Activated CD4-positive, alpha-beta memory T cell treated with anti-CD3 and anti-CD28 coated beads, Interleukin-2, amount 10 ng/mL, durations not matched to agents 7 days and 5 days (primary cell): ENCODE results near the gene MFAP4. TPM values are rescaled to one million over a fixed set of nuclear protein-coding genes. Genes with fewer than 3 reads are reported as not detected.

ENCODE experiments used
- CTCF ChIA-PET: fragments of 350-600 bp; sonication (Branson Sonifier 250); formaldehyde crosslinking; loops from one replicate; lab custom pipeline; 2021; ENCODE audit warnings: antibody characterized with exemption, inconsistent platforms; lab: Charles Lee
- POLR2A ChIA-PET: fragments of 350-600 bp; sonication (Branson Sonifier 250); formaldehyde crosslinking; loops from one replicate; lab custom pipeline; 2021; ENCODE audit warnings: antibody characterized with exemption; lab: Charles Lee
- DNase-seq: peaks from one replicate; pipeline ENCODE4 v3.0.0-alpha.2; 2020
- H3K27ac Mint-ChIP-seq: one replicate; pipeline ENCODE4 v1.8.0; 2021; ENCODE audit warnings: mild to moderate bottlenecking, mixed read lengths
- H3K27me3 Mint-ChIP-seq: one replicate; pipeline ENCODE4 v1.8.0; 2021; ENCODE audit warnings: mixed read lengths
- H3K36me3 Mint-ChIP-seq: one replicate; pipeline ENCODE4 v1.8.0; 2021; ENCODE audit warnings: low read depth, mixed read lengths
- H3K4me1 Mint-ChIP-seq: one replicate; pipeline ENCODE4 v1.8.0; 2021; ENCODE audit warnings: mixed read lengths
- H3K4me3 Mint-ChIP-seq: one replicate; pipeline ENCODE4 v1.8.0; 2021; ENCODE audit warnings: mild to moderate bottlenecking, mixed read lengths
- H3K9me3 Mint-ChIP-seq: one replicate; pipeline ENCODE4 v1.8.0; 2021; ENCODE audit warnings: mixed read lengths
- total RNA-seq, 2 experiments: library from RNA; stranded (reverse); gene quantifications; one replicate each; pipeline ENCODE4 v1.2.3, GENCODE V29; 2021

The MFAP4 gene
- total RNA-seq, 2 experiments from 2014 or later: not detected

DNA sequence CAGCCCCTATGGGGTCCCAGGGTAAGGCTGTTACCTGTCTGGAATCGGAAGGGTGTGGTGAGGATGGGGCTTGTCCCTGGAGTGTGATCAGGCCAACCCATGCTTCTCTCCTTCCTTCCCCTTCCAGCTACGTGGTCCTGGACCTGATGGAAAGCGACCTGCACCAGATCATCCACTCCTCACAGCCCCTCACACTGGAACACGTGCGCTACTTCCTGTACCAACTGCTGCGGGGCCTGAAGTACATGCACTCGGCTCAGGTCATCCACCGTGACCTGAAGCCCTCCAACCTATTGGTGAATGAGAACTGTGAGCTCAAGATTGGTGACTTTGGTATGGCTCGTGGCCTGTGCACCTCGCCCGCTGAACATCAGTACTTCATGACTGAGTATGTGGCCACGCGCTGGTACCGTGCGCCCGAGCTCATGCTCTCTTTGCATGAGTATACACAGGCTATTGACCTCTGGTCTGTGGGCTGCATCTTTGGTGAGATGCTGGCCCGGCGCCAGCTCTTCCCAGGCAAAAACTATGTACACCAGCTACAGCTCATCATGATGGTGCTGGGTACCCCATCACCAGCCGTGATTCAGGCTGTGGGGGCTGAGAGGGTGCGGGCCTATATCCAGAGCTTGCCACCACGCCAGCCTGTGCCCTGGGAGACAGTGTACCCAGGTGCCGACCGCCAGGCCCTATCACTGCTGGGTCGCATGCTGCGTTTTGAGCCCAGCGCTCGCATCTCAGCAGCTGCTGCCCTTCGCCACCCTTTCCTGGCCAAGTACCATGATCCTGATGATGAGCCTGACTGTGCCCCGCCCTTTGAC is 6.3 kb downstream of the MFAP4 start:
- H3K36me3 Mint-ChIP-seq: peaks cover 45% of the 10 kb centered on the region
- H3K4me3 Mint-ChIP-seq: no peak overlapping the region
- POLR2A ChIA-PET: no interaction called here

DNA sequence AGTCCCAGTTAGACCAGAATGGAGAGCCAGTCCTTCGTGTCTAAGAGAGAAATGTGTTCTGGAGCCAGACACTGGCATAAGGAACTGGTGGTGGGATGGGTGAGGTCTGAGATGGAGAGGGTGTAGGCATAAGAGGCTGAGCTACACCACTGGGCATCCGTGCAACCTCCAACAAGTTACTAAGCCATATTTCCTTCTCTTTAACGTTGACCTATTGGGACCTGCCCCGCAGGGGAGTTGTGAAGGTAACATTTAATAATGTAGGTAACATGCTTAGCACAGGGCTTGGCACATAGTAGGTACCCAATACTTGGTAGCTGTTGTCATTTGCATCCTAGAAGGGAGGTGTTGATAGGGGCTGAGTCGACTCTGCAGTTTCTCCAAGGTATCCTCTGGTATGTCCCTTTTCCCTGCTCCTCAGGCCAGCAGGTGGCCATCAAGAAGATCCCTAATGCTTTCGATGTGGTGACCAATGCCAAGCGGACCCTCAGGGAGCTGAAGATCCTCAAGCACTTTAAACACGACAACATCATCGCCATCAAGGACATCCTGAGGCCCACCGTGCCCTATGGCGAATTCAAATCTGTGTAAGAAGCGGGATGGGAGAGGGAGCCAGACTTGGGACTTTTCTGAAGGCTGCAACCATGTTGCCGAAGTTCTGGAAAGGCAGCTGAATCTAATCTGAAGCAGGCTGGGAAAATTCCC is 7.5 kb downstream of the MFAP4 start:
- Mint-ChIP-seq H3K27ac (peak overlapping the region; percentile 51), H3K36me3 (peaks cover 40% of the 10 kb centered on the region)
- POLR2A ChIA-PET: interaction anchor here (2.5 to 3.3 kb wide), 2 partner anchors 10 to 17 kb away, joined by 27 to 50 read pairs; partner anchors contain the start of gene B9D1

More for the DNA sequence above, 6.3 kb downstream of the MFAP4 start:
- DNase-seq: no peak
- Mint-ChIP-seq H3K27ac (peak overlapping the region; percentile 5), H3K4me1 (peaks cover 27% of the 10 kb centered on the region), H3K9me3 (no peaks in the 10 kb centered on the region), H3K27me3 (no peaks in the 10 kb centered on the region)
- CTCF ChIA-PET: interaction anchor here (0.8 to 2.4 kb wide), 2 partner anchors 12 to 18 kb away, joined by 4 to 5 read pairs; partner anchors contain the start of gene B9D1

DNA sequence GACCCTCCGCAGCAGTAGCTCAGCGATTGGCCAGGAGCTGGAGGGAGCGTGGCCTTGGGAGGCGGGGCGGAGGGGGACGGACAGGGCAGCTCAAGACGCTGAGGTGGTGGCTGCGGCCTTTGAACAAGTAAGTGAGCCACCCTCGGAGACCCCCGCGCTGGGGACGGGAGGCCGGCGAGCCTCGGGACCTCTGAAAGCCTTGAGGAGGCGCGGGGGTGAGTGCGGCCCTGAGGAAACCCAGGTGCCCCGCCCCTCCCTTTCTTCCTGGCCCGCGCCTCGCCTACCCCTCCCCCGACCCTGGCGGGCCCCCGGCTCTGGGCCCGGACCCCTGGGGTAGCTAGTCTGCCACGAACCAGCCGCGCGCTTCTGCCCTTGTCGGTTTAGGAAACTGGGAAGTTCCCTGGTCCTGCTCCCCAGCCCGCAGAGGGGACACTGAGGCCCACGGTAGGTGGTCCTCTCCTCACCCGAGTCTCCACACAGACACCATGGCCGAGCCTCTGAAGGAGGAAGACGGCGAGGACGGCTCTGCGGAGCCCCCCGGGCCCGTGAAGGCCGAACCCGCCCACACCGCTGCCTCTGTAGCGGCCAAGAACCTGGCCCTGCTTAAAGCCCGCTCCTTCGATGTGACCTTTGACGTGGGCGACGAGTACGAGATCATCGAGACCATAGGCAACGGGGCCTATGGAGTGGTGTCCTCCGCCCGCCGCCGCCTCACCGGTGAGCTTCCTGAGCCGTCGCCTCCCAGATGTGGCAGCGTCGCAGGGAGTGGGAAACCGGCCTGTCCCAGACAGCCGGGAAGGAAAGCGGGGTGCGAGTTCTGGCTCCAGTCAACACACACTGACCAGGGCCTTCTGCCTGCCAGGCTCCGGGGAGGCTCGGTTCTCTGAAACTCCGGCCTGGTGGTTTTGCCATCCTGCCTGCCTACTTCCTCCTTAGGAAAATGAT is 8.3 kb downstream of the MFAP4 start, which contains the start of gene MAPK7:
Gene MAPK7, plus strand, starts transcription at position 83 of the 945 bp plus-strand sequence. Its CDS starts 403 bp downstream, at position 486.
- H3K4me3 Mint-ChIP-seq: peak within 1 kb of the TSS; percentile 92
- no peak for DNase-seq
- H3K27ac Mint-ChIP-seq: peak within 1 kb of the TSS; percentile 98
- POLR2A ChIA-PET: interaction anchor here (0.7 to 3.3 kb wide), 17 partner anchors 8 to 1665 kb away, joined by 3 to 50 read pairs (median 4); partner anchors contain the start of genes AKAP10, ALDH3A2, B9D1 and MFAP4
- H3K4me1 Mint-ChIP-seq: peaks cover 39% of the 10 kb centered on the region
- no peaks in the 10 kb centered on the region for H3K27me3 Mint-ChIP-seq
- H3K9me3 Mint-ChIP-seq: no peaks in the 10 kb centered on the region
- peaks cover 36% of the 10 kb centered on the region for H3K36me3 Mint-ChIP-seq
- CTCF ChIA-PET: interaction anchor here (0.7 to 3.1 kb wide), 14 partner anchors 8 to 432 kb away, joined by 3 to 71 read pairs (median 5); partner anchors contain the start of genes ALDH3A2, B9D1 and MFAP4

More for the DNA sequence above, 7.5 kb downstream of the MFAP4 start:
- CTCF ChIA-PET: interaction anchor here (2.4 to 3.1 kb wide), 2 partner anchors 10 to 16 kb away, joined by 5 to 71 read pairs; partner anchors contain the start of gene B9D1
- DNase-seq: no peak
- Mint-ChIP-seq H3K4me1 (peaks cover 32% of the 10 kb centered on the region), H3K9me3 (no peaks in the 10 kb centered on the region), H3K4me3 (peak overlapping the region; percentile 92), H3K27me3 (no peaks in the 10 kb centered on the region)

DNA sequence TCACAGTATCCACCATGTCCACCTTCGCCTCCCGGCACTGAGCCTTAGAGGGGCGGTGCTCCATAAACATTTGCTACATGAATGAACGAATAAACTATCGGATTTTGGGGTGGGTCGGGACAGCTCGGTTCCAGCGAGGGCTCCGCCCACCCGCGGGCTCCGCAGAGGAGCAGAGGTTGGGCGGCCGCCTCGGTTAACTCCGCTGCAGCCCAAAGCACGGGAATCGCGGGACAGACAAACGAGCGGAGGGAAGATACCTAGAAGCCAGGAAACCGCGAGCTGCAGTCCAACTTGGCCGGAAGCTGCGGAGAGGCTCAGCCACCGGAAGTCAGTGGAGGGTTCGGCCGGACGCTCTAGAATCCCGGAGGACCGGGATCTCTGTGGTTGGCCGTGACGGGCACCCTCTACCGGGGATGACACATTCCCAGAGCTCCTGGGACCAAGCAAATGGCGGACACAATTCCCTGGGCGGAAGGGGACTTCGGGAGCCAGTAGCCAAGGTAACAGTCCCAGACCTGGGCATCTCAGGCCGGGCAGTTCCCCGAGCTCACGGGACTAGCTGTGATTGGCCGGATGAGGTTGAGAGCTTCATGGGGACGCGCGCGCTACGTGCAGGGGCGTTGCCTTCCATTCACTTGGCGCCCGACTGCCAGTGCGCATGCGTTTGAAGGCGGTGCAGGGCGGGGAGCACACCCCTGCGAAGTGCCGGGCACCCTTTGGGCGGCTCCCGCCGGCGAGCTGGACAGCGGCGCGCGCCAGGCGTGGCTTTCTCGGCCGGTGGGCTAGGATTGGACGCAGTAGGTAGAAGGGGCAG is 9.2 kb downstream of the MFAP4 start:
- ChIA-PET POLR2A (interaction anchor here (0.6 to 3.3 kb wide), 19 partner anchors 9 to 1666 kb away, joined by 3 to 50 read pairs (median 3); partner anchors contain the start of genes AKAP10, ALDH3A2, B9D1 and MFAP4), CTCF (interaction anchor here (0.7 to 3.1 kb wide), 14 partner anchors 9 to 433 kb away, joined by 3 to 71 read pairs (median 5); partner anchors contain the start of genes ALDH3A2, B9D1 and MFAP4)
- Mint-ChIP-seq H3K9me3 (no peaks in the 10 kb centered on the region), H3K4me3 (peak overlapping the region; percentile 92), H3K4me1 (peaks cover 44% of the 10 kb centered on the region), H3K36me3 (peaks cover 33% of the 10 kb centered on the region), H3K27ac (peak overlapping the region; percentile 98), H3K27me3 (no peaks in the 10 kb centered on the region)
- DNase-seq: peak; percentile 98

DNA sequence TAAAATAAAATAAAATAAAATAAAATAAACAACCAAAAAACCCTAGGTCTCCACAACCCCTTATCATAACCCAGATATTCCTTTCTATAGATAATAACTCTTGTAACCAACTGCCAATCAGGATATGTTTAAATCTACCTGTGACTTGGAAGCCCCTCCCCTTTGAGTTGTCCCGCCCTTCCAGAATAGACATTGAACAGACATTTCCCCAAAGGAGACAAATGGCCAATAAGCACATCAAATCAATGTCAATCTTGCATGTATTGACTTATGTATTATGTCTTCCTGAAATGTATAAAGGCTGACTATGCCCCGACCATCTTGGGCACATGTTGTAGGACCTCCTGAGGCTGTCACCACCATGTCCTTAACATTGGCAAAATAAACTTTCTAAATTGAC is 10.2 kb downstream of the MFAP4 start:
- ChIA-PET CTCF (interaction anchor here (1.7 to 3.1 kb wide), 5 partner anchors 8 to 272 kb away, joined by 5 to 71 read pairs (median 19); partner anchors contain the start of genes ALDH3A2 and B9D1), POLR2A (interaction anchor here (0.6 to 3.3 kb wide), 5 partner anchors 8 to 894 kb away, joined by 3 to 50 read pairs (median 20); partner anchors contain the start of genes ALDH3A2 and B9D1)
- Mint-ChIP-seq H3K9me3 (no peaks in the 10 kb centered on the region), H3K4me3 (peak overlapping the region; percentile 92), H3K27me3 (no peaks in the 10 kb centered on the region), H3K4me1 (peaks cover 53% of the 10 kb centered on the region), H3K36me3 (peaks cover 26% of the 10 kb centered on the region), H3K27ac (peak overlapping the region; percentile 98)
- DNase-seq: no peak

GRCh38 chr17:19375732-19376131 is 11.3 kb downstream of the MFAP4 start:
- Mint-ChIP-seq H3K27me3 (no peaks in the 10 kb centered on the region), H3K36me3 (peaks cover 20% of the 10 kb centered on the region), H3K27ac (no peak overlapping the region), H3K4me3 (no peak overlapping the region), H3K4me1 (peaks cover 64% of the 10 kb centered on the region), H3K9me3 (no peaks in the 10 kb centered on the region)
- ChIA-PET CTCF (interaction anchor here (1.3 kb wide), 1 partner anchor 70 kb away, joined by 3 read pairs; no protein-coding TSS in a partner anchor), POLR2A (no interaction called here)
- no peak for DNase-seq

GRCh38 chr17:19374136-19374535 is 12.9 kb downstream of the MFAP4 start:
- CTCF ChIA-PET: interaction anchor here (1.2 kb wide), 2 partner anchors 11 to 73 kb away, joined by 4 to 7 read pairs; partner anchors contain the start of gene B9D1
- H3K27ac Mint-ChIP-seq: no peak overlapping the region
- no peaks in the 10 kb centered on the region for H3K9me3 Mint-ChIP-seq
- peaks cover 5% of the 10 kb centered on the region for H3K36me3 Mint-ChIP-seq
- POLR2A ChIA-PET: interaction anchor here (1.4 kb wide), 1 partner anchor 19 kb away, joined by 3 read pairs; no protein-coding TSS in a partner anchor
- no peak for DNase-seq
- peaks cover 73% of the 10 kb centered on the region for H3K4me1 Mint-ChIP-seq
- H3K4me3 Mint-ChIP-seq: no peak overlapping the region
- no peaks in the 10 kb centered on the region for H3K27me3 Mint-ChIP-seq

DNA sequence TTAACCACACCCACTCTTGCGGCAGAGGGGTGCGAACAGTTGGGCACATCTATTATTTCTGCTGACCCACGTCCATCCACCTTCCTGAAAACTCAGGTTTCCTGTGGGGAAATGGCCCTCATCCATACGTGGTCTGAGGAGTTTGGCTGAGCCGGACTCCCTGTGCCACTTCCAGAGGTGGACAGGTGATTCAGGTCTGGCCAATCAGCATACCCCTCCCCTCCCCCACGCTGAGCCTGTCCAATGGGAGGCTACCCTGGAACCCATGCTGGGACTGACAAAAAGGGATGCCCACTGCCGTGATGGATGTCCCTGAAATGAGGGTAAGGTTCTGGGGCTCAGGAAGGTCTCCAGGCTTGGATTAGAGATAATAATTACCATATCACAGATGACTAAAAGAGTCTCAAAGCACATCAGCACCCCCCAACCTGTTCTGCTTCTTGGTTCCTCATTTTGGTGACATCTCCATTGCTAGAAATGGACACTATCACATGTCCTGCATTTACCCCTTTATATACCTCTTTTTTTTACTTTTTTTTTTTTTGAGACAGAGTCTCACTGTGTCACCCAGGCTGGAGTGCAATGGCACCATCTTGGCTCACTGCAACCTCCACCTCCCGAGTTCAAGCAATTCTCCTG is 14.0 kb downstream of the MFAP4 start:
- H3K27me3 Mint-ChIP-seq: no peaks in the 10 kb centered on the region
- peaks cover 3% of the 10 kb centered on the region for H3K36me3 Mint-ChIP-seq
- ChIA-PET POLR2A (no interaction called here), CTCF (no interaction called here)
- DNase-seq: no peak
- H3K9me3 Mint-ChIP-seq: no peaks in the 10 kb centered on the region
- no peak overlapping the region for H3K4me3 Mint-ChIP-seq
- peaks cover 79% of the 10 kb centered on the region for H3K4me1 Mint-ChIP-seq
- no peak overlapping the region for H3K27ac Mint-ChIP-seq

DNA sequence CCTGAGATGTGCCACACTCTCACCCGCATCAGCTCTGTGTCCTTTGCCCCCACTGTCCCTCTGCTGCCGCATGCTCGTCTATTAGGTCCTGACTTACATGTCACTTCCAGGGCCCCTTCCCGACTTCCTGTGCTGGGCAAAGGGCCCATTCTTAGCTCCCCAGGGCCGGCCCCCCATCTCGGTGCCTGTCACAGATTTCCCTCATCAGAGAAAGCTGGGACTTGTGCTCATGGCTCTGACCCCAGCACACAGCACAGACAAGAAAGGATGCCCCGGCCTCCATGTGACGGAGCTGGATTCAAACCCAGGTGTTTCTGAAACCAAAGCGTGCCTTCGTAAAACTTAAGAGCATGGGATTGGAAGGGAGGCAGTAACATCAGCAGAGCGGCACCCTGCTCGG is 14.6 kb downstream of the MFAP4 start:
- POLR2A ChIA-PET: no interaction called here
- H3K27ac Mint-ChIP-seq: peak overlapping the region; percentile 96
- DNase-seq: no peak
- CTCF ChIA-PET: interaction anchor here (1.0 kb wide), 1 partner anchor 73 kb away, joined by 3 read pairs; no protein-coding TSS in a partner anchor
- peaks cover 3% of the 10 kb centered on the region for H3K36me3 Mint-ChIP-seq
- no peaks in the 10 kb centered on the region for H3K27me3 Mint-ChIP-seq
- H3K9me3 Mint-ChIP-seq: no peaks in the 10 kb centered on the region
- peaks cover 85% of the 10 kb centered on the region for H3K4me1 Mint-ChIP-seq
- H3K4me3 Mint-ChIP-seq: no peak overlapping the region

DNA sequence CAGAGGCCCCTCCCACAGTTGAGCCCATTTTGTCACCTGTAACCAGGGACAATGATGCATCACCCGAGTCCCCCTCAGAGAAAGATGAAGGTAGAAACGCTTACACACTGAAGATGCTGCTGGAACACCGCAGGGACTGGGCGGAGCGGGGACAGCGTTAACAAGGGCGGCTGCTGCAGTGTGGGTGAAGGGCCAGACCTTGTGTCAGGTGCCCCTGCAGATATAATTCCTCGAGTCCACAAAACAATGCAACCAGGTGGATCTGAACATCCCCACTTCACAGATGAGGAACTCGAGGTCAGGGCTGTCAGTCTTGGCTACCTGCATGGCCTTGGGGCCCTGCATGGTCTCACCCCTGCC is 15.0 kb downstream of the MFAP4 start:
- H3K4me1 Mint-ChIP-seq: peaks cover 84% of the 10 kb centered on the region
- peak overlapping the region; percentile 37 for H3K4me3 Mint-ChIP-seq
- POLR2A ChIA-PET: no interaction called here
- CTCF ChIA-PET: interaction anchor here (1.0 to 1.3 kb wide), 2 partner anchors 9 to 73 kb away, joined by 3 to 4 read pairs; partner anchors contain the start of gene B9D1
- no peaks in the 10 kb centered on the region for H3K9me3 Mint-ChIP-seq
- H3K27me3 Mint-ChIP-seq: no peaks in the 10 kb centered on the region
- H3K36me3 Mint-ChIP-seq: peaks cover 3% of the 10 kb centered on the region
- DNase-seq: no peak
- peak overlapping the region; percentile 96 for H3K27ac Mint-ChIP-seq
